Sigmoid colon (tissue), 3 donors: ENCODE data around the gene NUP160.

Experiments
- CTCF ChIP-seq, 4 experiments: fragments of 450-650 bp in 3 of 4; fragments of 200-600 bp in 1 of 4; IDR thresholded peaks; one replicate each; pipeline ENCODE4 v1.5.1; 2016 to 2019; ENCODE audit warnings: antibody characterized with exemption in 4 of 4, mild to moderate bottlenecking in 3 of 4, moderate library complexity in 2 of 4
- POLR2A ChIP-seq, 2 donors: fragments of 450-650 bp; IDR thresholded peaks; one replicate each; pipeline ENCODE4 v1.6.1; 2016; ENCODE audit warnings: antibody characterized with exemption in 2 of 2, mild to moderate bottlenecking in 2 of 2, moderate library complexity in 2 of 2

- TF ChIP-seq CTCF (IDR thresholded peaks at IDR 0.05) (no peak), POLR2A (IDR thresholded peaks at IDR 0.05) (no peak)
Measured at GRCh38 chr11:47797633-47798032, 50.5 kb downstream of the NUP160 start.
